Measurements from ENCODE around the gene DNM3. TPM values are rescaled to one million over a fixed set of nuclear protein-coding genes. Genes with fewer than 3 reads are reported as not detected.

Gene DNM3
- total and polyA plus RNA-seq, 4 donors = 2.1 to 16.3 (median 5.6) TPM

- Histone ChIP-seq H3K9me3 (ENCODE audit: control insufficient read depth in 4 of 4, insufficient read depth in 3 of 4, low read length in 3 of 4) (no peaks in the 10 kb centered on the region), H3K4me3 (no peak overlapping the region), H3K27me3 (ENCODE audit: control insufficient read depth in 3 of 3, insufficient read depth in 3 of 3, low read length in 2 of 3) (no peaks in the 10 kb centered on the region), H3K36me3 (ENCODE audit: control insufficient read depth in 4 of 4, insufficient read depth in 4 of 4, low read length in 4 of 4) (no peaks in the 10 kb centered on the region), H3K27ac (ENCODE audit: low read depth in 1 of 2, low read length in 1 of 2) (no peak overlapping the region), H3K4me1 (ENCODE audit: control insufficient read depth in 5 of 5, insufficient read depth in 5 of 5, low read length in 5 of 5) (peaks cover 0 to 9% (median 0%) of the 10 kb centered on the region in 5 donors), H3K9ac (ENCODE audit: insufficient read depth in 1 of 2, low read length in 2 of 2) (no peak overlapping the region)
- TF ChIP-seq, protein P1, sequence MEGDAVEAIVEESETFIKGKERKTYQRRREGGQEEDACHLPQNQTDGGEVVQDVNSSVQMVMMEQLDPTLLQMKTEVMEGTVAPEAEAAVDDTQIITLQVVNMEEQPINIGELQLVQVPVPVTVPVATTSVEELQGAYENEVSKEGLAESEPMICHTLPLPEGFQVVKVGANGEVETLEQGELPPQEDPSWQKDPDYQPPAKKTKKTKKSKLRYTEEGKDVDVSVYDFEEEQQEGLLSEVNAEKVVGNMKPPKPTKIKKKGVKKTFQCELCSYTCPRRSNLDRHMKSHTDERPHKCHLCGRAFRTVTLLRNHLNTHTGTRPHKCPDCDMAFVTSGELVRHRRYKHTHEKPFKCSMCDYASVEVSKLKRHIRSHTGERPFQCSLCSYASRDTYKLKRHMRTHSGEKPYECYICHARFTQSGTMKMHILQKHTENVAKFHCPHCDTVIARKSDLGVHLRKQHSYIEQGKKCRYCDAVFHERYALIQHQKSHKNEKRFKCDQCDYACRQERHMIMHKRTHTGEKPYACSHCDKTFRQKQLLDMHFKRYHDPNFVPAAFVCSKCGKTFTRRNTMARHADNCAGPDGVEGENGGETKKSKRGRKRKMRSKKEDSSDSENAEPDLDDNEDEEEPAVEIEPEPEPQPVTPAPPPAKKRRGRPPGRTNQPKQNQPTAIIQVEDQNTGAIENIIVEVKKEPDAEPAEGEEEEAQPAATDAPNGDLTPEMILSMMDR (IDR thresholded peaks at IDR 0.05; ENCODE audit: control extremely low read depth, extremely low read depth) = no peak
- DNase-seq (no peak), ATAC-seq (ENCODE audit: insufficient read depth, low FRiP score) (no peak)
- WGBS, 2 donors = 30 to 69% methylated on average over 2 of the region's 2 CpGs
Measured at GRCh38 chr1:172220376-172220775, 379.1 kb downstream of the DNM3 start.

GRCh38 chr1:172221436-172221835 lies 380.1 kb downstream of the DNM3 start:
- no peaks in the 10 kb centered on the region for H3K9me3 ChIP-seq (ENCODE audit: control insufficient read depth in 4 of 4, insufficient read depth in 3 of 4, low read length in 3 of 4)
- TF ChIP-seq, protein P1 (IDR thresholded peaks at IDR 0.05; ENCODE audit: control extremely low read depth, extremely low read depth) = no peak
- H3K36me3 ChIP-seq (ENCODE audit: control insufficient read depth in 4 of 4, insufficient read depth in 4 of 4, low read length in 4 of 4) = no peaks in the 10 kb centered on the region
- H3K9ac ChIP-seq (ENCODE audit: insufficient read depth in 1 of 2, low read length in 2 of 2) = no peak overlapping the region
- H3K27ac ChIP-seq (ENCODE audit: low read depth in 1 of 2, low read length in 1 of 2) = no peak overlapping the region
- H3K27me3 ChIP-seq (ENCODE audit: control insufficient read depth in 3 of 3, insufficient read depth in 3 of 3, low read length in 2 of 3) = no peaks in the 10 kb centered on the region
- DNase-seq = no peak
- H3K4me1 ChIP-seq (ENCODE audit: control insufficient read depth in 5 of 5, insufficient read depth in 5 of 5, low read length in 5 of 5) = peaks cover 0 to 9% (median 0%) of the 10 kb centered on the region in 5 donors
- no peak overlapping the region for H3K4me3 ChIP-seq
- ATAC-seq (ENCODE audit: insufficient read depth, low FRiP score) = no peak
- WGBS, 2 donors = 92 to 93% methylated on average over 2 of the region's 2 CpGs

DNA sequence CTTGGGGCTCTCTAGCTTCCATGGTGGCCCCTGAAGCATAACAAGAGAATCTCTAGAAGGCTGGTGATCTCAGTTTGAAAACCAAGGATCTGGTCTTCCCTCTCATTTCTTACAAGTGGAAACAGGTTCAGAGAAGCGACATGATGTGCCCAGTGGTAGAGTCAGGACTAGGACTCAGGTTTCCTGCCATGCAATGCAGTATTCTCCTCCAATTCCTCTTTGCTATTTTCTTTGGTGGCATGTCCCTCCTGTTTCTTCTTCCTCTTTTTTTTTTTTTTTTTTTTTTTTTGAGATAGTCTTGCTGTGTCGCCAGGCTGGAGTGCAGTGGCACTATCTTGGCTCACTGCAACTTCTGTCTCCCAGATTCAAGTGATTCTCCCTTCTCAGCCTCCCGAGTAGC lies 383.6 kb downstream of the DNM3 start:
- Histone ChIP-seq H3K27me3 (ENCODE audit: control insufficient read depth in 3 of 3, insufficient read depth in 3 of 3, low read length in 2 of 3) (no peaks in the 10 kb centered on the region), H3K9me3 (ENCODE audit: control insufficient read depth in 4 of 4, insufficient read depth in 3 of 4, low read length in 3 of 4) (no peaks in the 10 kb centered on the region), H3K4me1 (ENCODE audit: control insufficient read depth in 5 of 5, insufficient read depth in 5 of 5, low read length in 5 of 5) (peaks cover 0 to 10% (median 0%) of the 10 kb centered on the region in 5 donors), H3K36me3 (ENCODE audit: control insufficient read depth in 4 of 4, insufficient read depth in 4 of 4, low read length in 4 of 4) (no peaks in the 10 kb centered on the region), H3K4me3 (no peak overlapping the region), H3K9ac (ENCODE audit: insufficient read depth in 1 of 2, low read length in 2 of 2) (no peak overlapping the region), H3K27ac (ENCODE audit: low read depth in 1 of 2, low read length in 1 of 2) (no peak overlapping the region)
- 72 to 94% methylated on average over 3 of the region's 3 CpGs for WGBS, 2 donors
- DNase-seq = no peak
- ATAC-seq (ENCODE audit: insufficient read depth, low FRiP score) = no peak
- TF ChIP-seq, protein P1 (IDR thresholded peaks at IDR 0.05; ENCODE audit: control extremely low read depth, extremely low read depth) = no peak

DNA sequence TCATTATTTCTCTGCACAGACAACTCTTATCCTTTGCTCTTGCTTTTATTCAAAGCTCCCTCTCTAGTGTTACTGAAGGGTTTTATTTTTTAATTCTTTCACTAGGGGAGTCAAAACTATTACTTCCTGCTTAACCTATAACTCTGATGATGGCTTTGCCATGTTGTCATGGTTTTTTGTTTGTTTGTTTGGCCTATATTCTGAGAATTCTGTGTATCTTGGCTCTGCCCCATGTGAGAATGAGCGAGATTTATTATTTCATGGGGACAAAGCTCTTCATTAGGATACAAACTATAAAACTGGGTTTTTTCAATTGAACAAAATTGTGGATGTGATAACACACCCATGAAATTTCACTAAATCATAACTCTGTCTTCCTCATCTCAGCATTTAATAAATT lies 388.6 kb downstream of the DNM3 start:
- TF ChIP-seq, protein P1 (IDR thresholded peaks at IDR 0.05; ENCODE audit: control extremely low read depth, extremely low read depth) = no peak
- no peak for ATAC-seq (ENCODE audit: insufficient read depth, low FRiP score)
- DNase-seq = peak in 2 of 3 donors; percentile 53 to 57
- Histone ChIP-seq H3K4me1 (ENCODE audit: control insufficient read depth in 5 of 5, insufficient read depth in 5 of 5, low read length in 5 of 5) (peaks cover 0 to 7% (median 0%) of the 10 kb centered on the region in 5 donors), H3K27me3 (ENCODE audit: control insufficient read depth in 3 of 3, insufficient read depth in 3 of 3, low read length in 2 of 3) (no peaks in the 10 kb centered on the region), H3K9ac (ENCODE audit: insufficient read depth in 1 of 2, low read length in 2 of 2) (no peak overlapping the region), H3K27ac (ENCODE audit: low read depth in 1 of 2, low read length in 1 of 2) (no peak overlapping the region), H3K9me3 (ENCODE audit: control insufficient read depth in 4 of 4, insufficient read depth in 3 of 4, low read length in 3 of 4) (no peaks in the 10 kb centered on the region), H3K36me3 (ENCODE audit: control insufficient read depth in 4 of 4, insufficient read depth in 4 of 4, low read length in 4 of 4) (no peaks in the 10 kb centered on the region), H3K4me3 (no peak overlapping the region)
- 90 to 92% methylated on average over 1 of the region's 1 CpG for WGBS, 2 donors

Data from lung (tissue), 12 donors.